ENCODE data around the gene ZNF423.

GRCh38 chr16:49513040-49513439, 342.9 kb downstream of the ZNF423 start:
- no peak for TF ChIP-seq ZNF598 (CRISPR knock-in tag; IDR thresholded peaks at IDR 0.05; ENCODE audit: borderline replicate concordance)
- no peak for TF ChIP-seq EZH2 (conservative IDR thresholded peaks at IDR 0.05; ENCODE audit: low read depth, low read length)

All from HepG2 (cell line).